Measurements from ENCODE around the gene PFN3. TPM values are rescaled to one million over a fixed set of nuclear protein-coding genes. Genes with fewer than 3 reads are reported as not detected.

Gene PFN3
- total and polyA plus RNA-seq, 4 donors, result not detected

DNA sequence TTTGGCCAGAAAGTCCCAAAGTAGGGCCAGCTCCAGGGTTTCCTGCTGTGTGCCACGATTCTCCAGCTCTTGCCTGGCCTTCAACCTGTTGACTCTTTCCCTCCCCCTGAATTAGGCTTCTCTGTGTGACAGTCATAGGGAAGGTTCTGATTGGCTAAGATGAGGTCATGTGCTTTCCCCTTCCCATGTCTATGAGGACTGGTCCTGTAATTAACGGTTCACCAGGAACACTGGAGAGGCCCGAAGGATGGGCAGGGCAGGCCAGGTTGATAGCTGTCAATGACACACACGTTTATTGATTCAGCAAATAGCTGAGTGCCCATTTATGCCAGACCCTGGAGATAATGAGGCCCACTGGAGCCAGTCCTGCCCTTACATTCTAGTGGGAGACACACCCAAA, 37.2 kb upstream of the PFN3 start:
- no peak for DNase-seq
- Histone ChIP-seq H3K27me3 (ENCODE audit: control insufficient read depth in 3 of 3, insufficient read depth in 3 of 3, low read length in 2 of 3) (no peaks in the 10 kb centered on the region), H3K4me1 (ENCODE audit: control insufficient read depth in 5 of 5, insufficient read depth in 5 of 5, low read length in 5 of 5) (no peaks in the 10 kb centered on the region), H3K4me3 (no peak overlapping the region), H3K9ac (ENCODE audit: insufficient read depth in 1 of 2, low read length in 2 of 2) (no peak overlapping the region), H3K27ac (ENCODE audit: low read depth in 1 of 2, low read length in 1 of 2) (no peak overlapping the region), H3K9me3 (ENCODE audit: control insufficient read depth in 4 of 4, insufficient read depth in 3 of 4, low read length in 3 of 4) (no peaks in the 10 kb centered on the region), H3K36me3 (ENCODE audit: control insufficient read depth in 4 of 4, insufficient read depth in 4 of 4, low read length in 4 of 4) (peaks cover 0 to 66% (median 24%) of the 10 kb centered on the region in 4 donors)
- TF ChIP-seq, protein P1, sequence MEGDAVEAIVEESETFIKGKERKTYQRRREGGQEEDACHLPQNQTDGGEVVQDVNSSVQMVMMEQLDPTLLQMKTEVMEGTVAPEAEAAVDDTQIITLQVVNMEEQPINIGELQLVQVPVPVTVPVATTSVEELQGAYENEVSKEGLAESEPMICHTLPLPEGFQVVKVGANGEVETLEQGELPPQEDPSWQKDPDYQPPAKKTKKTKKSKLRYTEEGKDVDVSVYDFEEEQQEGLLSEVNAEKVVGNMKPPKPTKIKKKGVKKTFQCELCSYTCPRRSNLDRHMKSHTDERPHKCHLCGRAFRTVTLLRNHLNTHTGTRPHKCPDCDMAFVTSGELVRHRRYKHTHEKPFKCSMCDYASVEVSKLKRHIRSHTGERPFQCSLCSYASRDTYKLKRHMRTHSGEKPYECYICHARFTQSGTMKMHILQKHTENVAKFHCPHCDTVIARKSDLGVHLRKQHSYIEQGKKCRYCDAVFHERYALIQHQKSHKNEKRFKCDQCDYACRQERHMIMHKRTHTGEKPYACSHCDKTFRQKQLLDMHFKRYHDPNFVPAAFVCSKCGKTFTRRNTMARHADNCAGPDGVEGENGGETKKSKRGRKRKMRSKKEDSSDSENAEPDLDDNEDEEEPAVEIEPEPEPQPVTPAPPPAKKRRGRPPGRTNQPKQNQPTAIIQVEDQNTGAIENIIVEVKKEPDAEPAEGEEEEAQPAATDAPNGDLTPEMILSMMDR (IDR thresholded peaks at IDR 0.05; ENCODE audit: control extremely low read depth, extremely low read depth), result no peak
- WGBS, 2 donors, result 71 to 75% methylated on average over 4 of the region's 4 CpGs
- no peak for ATAC-seq (ENCODE audit: insufficient read depth, low FRiP score)

DNA sequence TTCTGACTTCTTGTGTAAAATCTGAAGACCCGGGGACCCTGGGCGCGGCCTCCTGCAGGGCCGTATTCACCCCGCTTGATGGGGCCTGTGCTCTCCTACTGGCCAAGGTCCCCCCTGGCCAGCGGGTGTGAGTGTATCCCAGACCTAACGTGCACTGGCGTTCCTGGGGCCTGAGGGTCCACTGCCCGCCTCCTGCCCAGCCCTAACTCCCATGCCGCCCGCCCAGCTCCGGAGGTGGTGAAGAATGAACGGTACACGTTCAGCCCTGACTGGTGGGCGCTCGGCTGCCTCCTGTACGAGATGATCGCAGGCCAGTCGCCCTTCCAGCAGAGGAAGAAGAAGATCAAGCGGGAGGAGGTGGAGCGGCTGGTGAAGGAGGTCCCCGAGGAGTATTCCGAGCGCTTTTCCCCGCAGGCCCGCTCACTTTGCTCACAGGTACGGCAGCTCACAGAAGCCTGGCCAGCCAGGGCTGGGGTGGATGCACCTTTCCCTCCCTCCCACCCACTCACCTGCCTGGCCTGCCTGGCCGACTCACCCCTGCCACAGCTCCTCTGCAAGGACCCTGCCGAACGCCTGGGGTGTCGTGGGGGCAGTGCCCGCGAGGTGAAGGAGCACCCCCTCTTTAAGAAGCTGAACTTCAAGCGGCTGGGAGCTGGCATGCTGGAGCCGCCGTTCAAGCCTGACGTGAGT, 35.5 kb upstream of the PFN3 start:
- Histone ChIP-seq H3K36me3 (ENCODE audit: control insufficient read depth in 4 of 4, insufficient read depth in 4 of 4, low read length in 4 of 4) (peaks cover 0 to 68% (median 32%) of the 10 kb centered on the region in 4 donors), H3K9me3 (ENCODE audit: control insufficient read depth in 4 of 4, insufficient read depth in 3 of 4, low read length in 3 of 4) (no peaks in the 10 kb centered on the region), H3K27ac (ENCODE audit: low read depth in 1 of 2, low read length in 1 of 2) (no peak overlapping the region), H3K9ac (ENCODE audit: insufficient read depth in 1 of 2, low read length in 2 of 2) (no peak overlapping the region), H3K27me3 (ENCODE audit: control insufficient read depth in 3 of 3, insufficient read depth in 3 of 3, low read length in 2 of 3) (no peaks in the 10 kb centered on the region), H3K4me1 (ENCODE audit: control insufficient read depth in 5 of 5, insufficient read depth in 5 of 5, low read length in 5 of 5) (no peaks in the 10 kb centered on the region), H3K4me3 (no peak overlapping the region)
- no peak for DNase-seq
- TF ChIP-seq, protein P1 (IDR thresholded peaks at IDR 0.05; ENCODE audit: control extremely low read depth, extremely low read depth), result no peak
- no peak for ATAC-seq (ENCODE audit: insufficient read depth, low FRiP score)
- 94 to 96% methylated on average over 37 of the region's 37 CpGs for WGBS, 2 donors

DNA sequence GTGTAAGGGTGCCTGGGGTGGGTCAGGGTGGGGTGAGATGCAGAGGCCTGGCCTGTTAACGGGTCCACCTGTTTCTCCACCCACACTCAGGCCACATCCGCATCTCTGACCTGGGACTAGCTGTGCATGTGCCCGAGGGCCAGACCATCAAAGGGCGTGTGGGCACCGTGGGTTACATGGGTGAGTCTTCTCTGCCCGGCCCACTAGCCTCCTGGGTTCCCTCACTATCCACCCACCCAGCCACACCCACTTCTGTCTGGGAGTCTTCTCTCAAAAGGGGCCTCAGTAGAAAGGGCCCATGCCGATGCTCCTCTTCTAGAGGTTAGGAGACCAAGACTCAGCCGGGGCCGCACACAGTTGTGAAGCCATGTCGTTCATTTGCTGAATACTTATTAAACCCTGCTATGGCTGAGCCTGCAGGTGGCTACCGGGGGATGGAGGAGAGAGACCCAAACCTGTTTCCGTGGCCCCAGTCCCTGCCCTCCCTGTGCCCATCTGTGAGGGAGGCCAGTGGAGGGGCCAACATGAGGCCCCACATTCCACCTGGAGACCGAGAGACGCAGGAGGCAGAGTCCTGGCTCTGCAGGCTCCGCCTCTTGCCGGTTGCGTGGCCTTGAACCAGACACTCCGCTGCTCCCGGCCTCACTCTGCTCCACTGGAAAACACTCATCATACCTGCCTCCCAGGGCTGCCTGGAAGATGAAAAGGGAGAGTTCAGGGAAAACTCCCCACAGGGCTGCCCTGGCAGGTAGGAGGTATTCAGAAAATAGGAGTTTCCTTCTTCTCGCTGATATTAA, 34.7 kb upstream of the PFN3 start:
- Histone ChIP-seq H3K36me3 (ENCODE audit: control insufficient read depth in 4 of 4, insufficient read depth in 4 of 4, low read length in 4 of 4) (peaks cover 0 to 69% (median 31%) of the 10 kb centered on the region in 4 donors), H3K27me3 (ENCODE audit: control insufficient read depth in 3 of 3, insufficient read depth in 3 of 3, low read length in 2 of 3) (no peaks in the 10 kb centered on the region), H3K9ac (ENCODE audit: insufficient read depth in 1 of 2, low read length in 2 of 2) (no peak overlapping the region), H3K4me3 (no peak overlapping the region), H3K4me1 (ENCODE audit: control insufficient read depth in 5 of 5, insufficient read depth in 5 of 5, low read length in 5 of 5) (no peaks in the 10 kb centered on the region), H3K9me3 (ENCODE audit: control insufficient read depth in 4 of 4, insufficient read depth in 3 of 4, low read length in 3 of 4) (no peaks in the 10 kb centered on the region), H3K27ac (ENCODE audit: low read depth in 1 of 2, low read length in 1 of 2) (no peak overlapping the region)
- no peak for DNase-seq
- no peak for ATAC-seq (ENCODE audit: insufficient read depth, low FRiP score)
- WGBS, 2 donors, result 93 to 95% methylated on average over 20 of the region's 20 CpGs
- TF ChIP-seq, protein P1 (IDR thresholded peaks at IDR 0.05; ENCODE audit: control extremely low read depth, extremely low read depth), result no peak

Data from lung (tissue), 12 donors.